ENCODE data around the gene ABCA13.

- TF ChIP-seq CTCF (IDR thresholded peaks at IDR 0.05; ENCODE audit: extremely low read depth in 1 of 2, insufficient read depth in 1 of 2, low read depth in 1 of 2, low read length in 2 of 2) (no peak), EZH2 (IDR thresholded peaks at IDR 0.05; ENCODE audit: borderline replicate concordance, low read depth, low read length, severe bottlenecking) (no peak)
Measured at GRCh38 chr7:48414011-48414732, 242.9 kb downstream of the ABCA13 start.
